Neutrophil (primary cell): ENCODE measurements around the gene GPATCH8.
"Not testable (repeated sequence)": the region's sequence is repeated elsewhere in the genome, so short reads cannot be mapped to it uniquely, and the experiment has no call there.

Experiments used
- H3K27ac ChIP-seq: fragments of 200-600 bp; sonication (generic); 2 replicates; pipeline ENCODE4 v1.5.1; 2016; ENCODE audit warnings: mild to moderate bottlenecking, moderate library complexity
- H3K27me3 ChIP-seq: fragments of 200-600 bp; sonication (generic); 2 replicates; pipeline ENCODE4 v1.6.0; 2016; ENCODE audit warnings: mild to moderate bottlenecking
- H3K36me3 ChIP-seq: fragments of 200-600 bp; sonication (generic); 2 replicates; pipeline ENCODE4 v1.5.1; 2017
- H3K4me1 ChIP-seq, 2 experiments: fragments of 200-600 bp in 1 of 2; sonication (generic) in 1 of 2; 1 replicate in 1 of 2; 2 replicates in 1 of 2; pipeline versions ENCODE4 v1.5.1 to v1.6.1; 2013 to 2016; ENCODE audit warnings: low read depth in 1 of 2, low read length in 1 of 2, mild to moderate bottlenecking in 1 of 2, moderate library complexity in 1 of 2; ENCODE audit not compliant: control insufficient read depth in 1 of 2, insufficient read depth in 1 of 2
- H3K4me3 ChIP-seq, 2 experiments: fragments of 200-600 bp in 1 of 2; sonication (generic) in 1 of 2; 1 replicate in 1 of 2; 2 replicates in 1 of 2; pipeline ENCODE4 v1.5.1; 2013 to 2016; ENCODE audit warnings: low read depth in 1 of 2, low read length in 1 of 2, mild to moderate bottlenecking in 1 of 2, moderate library complexity in 1 of 2
- H3K9me3 ChIP-seq: fragments of 200-600 bp; sonication (generic); 2 replicates; pipeline ENCODE4 v1.5.1; 2016
- TF ChIP-seq, protein P1 (sequence below): fragments of 200-600 bp; sonication (generic); IDR thresholded peaks from 2 replicates; pipeline ENCODE4 v1.5.1; 2016; ENCODE audit warnings: antibody characterized with exemption

The GPATCH8 gene

DNA sequence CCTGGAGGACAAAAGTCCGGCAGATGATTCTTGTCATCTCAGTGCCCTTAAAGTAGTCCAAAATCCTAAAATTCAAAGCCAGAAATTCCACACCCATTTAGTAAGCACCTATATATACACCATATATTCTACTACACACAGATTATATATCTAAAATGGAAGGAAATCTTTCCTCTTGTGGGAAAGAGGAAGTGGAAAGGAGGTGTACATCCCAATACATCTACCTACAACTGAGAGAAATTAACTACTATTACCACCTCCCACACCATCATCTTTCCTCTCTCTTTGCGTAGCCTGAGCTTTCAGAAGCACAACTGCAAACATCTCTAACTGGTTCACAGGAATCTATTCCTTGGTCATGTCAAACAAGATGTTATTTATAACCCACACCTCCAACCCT, 108.4 kb downstream of the GPATCH8 start:
- no peak overlapping the region for H3K27ac ChIP-seq
- TF ChIP-seq, protein P1, sequence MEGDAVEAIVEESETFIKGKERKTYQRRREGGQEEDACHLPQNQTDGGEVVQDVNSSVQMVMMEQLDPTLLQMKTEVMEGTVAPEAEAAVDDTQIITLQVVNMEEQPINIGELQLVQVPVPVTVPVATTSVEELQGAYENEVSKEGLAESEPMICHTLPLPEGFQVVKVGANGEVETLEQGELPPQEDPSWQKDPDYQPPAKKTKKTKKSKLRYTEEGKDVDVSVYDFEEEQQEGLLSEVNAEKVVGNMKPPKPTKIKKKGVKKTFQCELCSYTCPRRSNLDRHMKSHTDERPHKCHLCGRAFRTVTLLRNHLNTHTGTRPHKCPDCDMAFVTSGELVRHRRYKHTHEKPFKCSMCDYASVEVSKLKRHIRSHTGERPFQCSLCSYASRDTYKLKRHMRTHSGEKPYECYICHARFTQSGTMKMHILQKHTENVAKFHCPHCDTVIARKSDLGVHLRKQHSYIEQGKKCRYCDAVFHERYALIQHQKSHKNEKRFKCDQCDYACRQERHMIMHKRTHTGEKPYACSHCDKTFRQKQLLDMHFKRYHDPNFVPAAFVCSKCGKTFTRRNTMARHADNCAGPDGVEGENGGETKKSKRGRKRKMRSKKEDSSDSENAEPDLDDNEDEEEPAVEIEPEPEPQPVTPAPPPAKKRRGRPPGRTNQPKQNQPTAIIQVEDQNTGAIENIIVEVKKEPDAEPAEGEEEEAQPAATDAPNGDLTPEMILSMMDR, result no peak
- no peaks in the 10 kb centered on the region for H3K9me3 ChIP-seq
- no peaks in the 10 kb centered on the region for H3K4me1 ChIP-seq
- no peak overlapping the region for H3K4me3 ChIP-seq
- peaks cover 32% of the 10 kb centered on the region for H3K36me3 ChIP-seq
- H3K27me3 ChIP-seq, result peaks cover 5% of the 10 kb centered on the region

DNA sequence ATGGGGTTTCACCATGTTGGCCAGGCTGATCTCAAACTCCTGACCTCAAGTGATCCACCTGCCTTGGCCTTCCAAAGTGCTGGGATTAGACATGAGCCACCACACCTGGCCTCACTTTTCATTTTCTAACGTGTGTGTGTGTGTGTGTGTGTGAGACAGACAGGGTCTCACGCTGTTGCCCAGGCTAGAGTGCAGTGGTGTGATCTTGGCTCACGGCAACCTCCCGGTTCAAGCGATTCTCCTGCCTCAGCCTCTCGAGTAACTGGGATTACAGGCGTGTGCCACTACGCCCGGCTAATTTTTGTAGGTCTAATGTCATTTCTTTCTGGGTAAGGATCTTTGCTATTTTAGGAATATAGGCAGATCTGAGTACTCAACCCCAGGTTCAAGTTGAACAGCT, 109.1 kb downstream of the GPATCH8 start:
- H3K27ac ChIP-seq, H3K4me3 ChIP-seq, H3K27me3 ChIP-seq, H3K4me1 ChIP-seq, H3K9me3 ChIP-seq: not testable (repeated sequence)
- H3K36me3 ChIP-seq, result peaks cover 24% of the 10 kb centered on the region

DNA sequence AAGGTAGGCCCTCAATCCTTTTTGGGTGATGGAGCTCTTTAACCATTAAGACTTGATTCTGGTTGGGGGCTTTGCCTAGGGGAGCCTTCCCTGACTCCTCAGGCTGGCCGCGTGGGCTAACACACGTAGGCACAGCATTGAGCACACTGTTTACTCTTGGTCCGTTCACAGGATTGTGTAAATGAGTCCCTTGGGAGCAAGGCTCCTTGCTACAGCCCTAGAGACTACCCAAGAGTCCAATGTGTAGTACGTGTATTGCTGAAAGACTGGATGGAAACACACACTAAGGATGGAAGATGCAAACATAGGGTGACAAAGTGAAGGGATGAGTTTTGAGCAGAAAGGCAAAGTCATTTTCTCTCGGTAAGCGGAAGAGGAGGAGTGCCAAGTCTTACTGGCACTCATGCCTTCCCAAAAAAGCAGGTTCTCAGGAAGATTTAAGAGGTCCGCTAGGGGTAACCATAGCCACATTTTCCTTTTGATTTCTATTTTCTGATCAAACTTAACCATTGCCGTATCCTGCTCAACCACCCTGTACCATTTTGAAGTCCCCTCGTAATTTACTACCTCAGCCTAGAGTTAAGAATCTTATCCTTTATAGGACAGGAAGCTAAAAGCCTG, 112.8 kb downstream of the GPATCH8 start:
- Histone ChIP-seq H3K27me3 (peaks cover 39% of the 10 kb centered on the region), H3K9me3 (no peaks in the 10 kb centered on the region), H3K36me3 (no peaks in the 10 kb centered on the region), H3K4me1 (peaks cover 5 to 9% of the 10 kb centered on the region in 2 experiments), H3K4me3 (no peak overlapping the region), H3K27ac (no peak overlapping the region)
- TF ChIP-seq, protein P1, result no peak

DNA sequence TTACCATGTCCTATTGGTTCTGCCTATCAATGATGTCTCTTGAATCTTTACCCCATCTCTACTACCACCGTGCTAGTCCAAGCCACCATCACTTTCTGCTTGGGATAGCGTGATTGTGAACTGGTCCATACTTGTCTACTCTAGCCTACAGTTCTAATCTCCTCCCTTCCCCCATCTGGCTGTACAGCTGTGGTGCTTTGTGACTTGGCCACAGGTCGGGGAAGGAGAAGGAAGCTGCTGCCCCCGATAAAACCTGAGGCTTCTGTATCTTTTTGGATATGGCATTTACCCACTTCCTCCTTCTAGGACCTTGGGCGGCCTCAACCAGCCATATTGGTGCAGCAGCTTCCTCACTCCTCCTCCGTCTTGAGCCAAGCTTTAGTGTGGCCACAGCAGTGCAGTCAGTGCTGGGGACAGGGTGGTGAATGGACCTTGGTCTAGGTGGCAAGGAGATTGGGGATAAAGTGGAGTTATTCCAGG, 113.4 kb downstream of the GPATCH8 start:
- TF ChIP-seq, protein P1, result no peak
- Histone ChIP-seq H3K4me1 (peaks cover 9 to 15% of the 10 kb centered on the region in 2 experiments), H3K27me3 (peaks cover 45% of the 10 kb centered on the region), H3K4me3 (no peak overlapping the region), H3K9me3 (no peaks in the 10 kb centered on the region), H3K27ac (no peak overlapping the region), H3K36me3 (no peaks in the 10 kb centered on the region)

DNA sequence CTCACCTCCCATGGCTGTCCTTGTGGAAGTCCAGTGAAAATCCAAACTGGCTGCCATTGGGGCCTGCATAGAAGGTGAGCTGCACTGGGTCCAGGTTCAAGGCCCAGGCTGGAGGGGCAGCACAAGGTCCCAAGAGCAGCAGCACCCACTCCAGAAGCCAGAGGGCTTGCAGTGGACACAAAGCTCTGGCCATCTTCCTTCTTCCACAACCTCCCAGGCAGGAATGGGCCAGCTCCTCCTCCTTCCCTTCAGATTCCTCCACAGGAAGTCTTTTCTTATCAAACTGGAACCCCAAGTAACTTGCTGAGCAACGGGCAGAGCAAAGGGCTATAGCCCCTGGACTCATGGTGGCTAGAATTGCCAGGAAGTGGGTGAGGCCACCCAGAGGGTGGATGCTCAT, 113.9 kb downstream of the GPATCH8 start, which contains the start of gene ITGA2B:
ITGA2B (minus strand) TSS at position 369 of the 400 bp plus-strand sequence; CDS start at position 193, 176 bp downstream.
- Histone ChIP-seq H3K4me3 (no peak within 1 kb of the TSS), H3K9me3 (no peaks in the 10 kb centered on the region), H3K27me3 (peaks cover 49% of the 10 kb centered on the region), H3K4me1 (peaks cover 13 to 17% of the 10 kb centered on the region in 2 experiments), H3K36me3 (no peaks in the 10 kb centered on the region), H3K27ac (no peak within 1 kb of the TSS)
- TF ChIP-seq, protein P1, result no peak

DNA sequence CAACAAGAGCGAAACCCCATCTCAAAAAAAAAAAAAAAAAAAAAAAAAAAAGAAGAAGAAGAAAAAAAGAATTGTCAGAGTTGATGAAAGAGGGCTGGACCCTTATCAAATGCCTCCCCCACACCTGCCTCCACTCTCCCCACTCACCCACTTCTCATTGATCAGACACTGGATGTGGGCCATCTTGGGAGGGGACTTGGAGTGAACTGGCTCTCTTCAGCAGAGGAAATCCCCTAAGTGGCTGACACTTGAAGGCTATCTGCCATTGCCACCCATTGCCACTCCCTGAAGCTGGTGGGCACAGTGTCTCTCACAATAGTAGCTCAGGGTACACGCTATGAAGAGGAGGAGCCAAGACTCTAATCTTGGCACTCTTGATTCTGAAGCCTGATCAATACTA, 115.4 kb downstream of the GPATCH8 start:
- Histone ChIP-seq H3K27ac (no peak overlapping the region), H3K4me3 (no peak overlapping the region), H3K9me3 (no peaks in the 10 kb centered on the region), H3K36me3 (no peaks in the 10 kb centered on the region), H3K27me3 (peaks cover 64% of the 10 kb centered on the region), H3K4me1 (peaks cover 13 to 17% of the 10 kb centered on the region in 2 experiments)
- TF ChIP-seq, protein P1, result no peak
